Skeletal muscle cell (primary cell): ENCODE data around the gene RASSF10.

Experiments used
- DNase-seq: peaks from one replicate; pipeline ENCODE4 v3.0.0-alpha.2; 2010; ENCODE audit warnings: low read depth
- H3K4me3 ChIP-seq: 2 replicates; pipeline ENCODE4 v1.5.1; 2011; ENCODE audit warnings: low read depth, mild to moderate bottlenecking, control low read depth, low read length, moderate library complexity

The RASSF10 gene

DNA sequence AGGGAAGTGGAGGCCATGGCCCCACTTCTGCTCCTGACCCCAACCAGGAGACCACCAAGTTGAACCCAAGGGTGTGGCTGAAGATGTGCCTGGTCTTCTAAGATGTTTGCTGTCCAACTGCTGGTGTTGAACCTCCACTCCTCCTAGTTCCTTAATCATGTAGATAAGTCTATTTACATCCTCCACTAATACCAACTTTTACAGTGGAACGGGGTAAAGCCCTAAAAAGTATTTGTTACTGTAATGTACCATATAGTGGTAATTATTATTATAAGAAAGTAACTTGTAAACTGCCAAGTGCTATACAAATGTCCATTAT, 19.0 kb upstream of the RASSF10 start:
- no peak overlapping the region for H3K4me3 ChIP-seq
- DNase-seq = no peak

DNA sequence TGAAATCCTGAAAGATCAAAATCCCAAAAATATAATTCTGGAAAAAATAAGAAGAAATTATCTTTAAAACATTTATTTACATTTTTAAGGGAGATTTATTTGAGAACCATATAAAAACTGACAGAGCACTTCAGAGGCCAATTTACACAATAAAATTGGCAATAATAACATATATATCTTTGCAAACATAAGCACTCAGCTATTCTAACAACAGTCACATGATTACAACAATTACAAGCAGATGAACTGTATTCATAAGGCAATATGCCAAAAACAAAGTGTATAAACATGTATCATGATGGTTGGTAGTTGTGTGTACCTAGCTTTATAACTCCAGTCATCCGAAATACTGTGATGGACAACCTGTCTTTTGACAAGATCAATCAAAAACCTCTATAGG, 17.7 kb upstream of the RASSF10 start:
- DNase-seq = no peak
- H3K4me3 ChIP-seq = no peak overlapping the region

DNA sequence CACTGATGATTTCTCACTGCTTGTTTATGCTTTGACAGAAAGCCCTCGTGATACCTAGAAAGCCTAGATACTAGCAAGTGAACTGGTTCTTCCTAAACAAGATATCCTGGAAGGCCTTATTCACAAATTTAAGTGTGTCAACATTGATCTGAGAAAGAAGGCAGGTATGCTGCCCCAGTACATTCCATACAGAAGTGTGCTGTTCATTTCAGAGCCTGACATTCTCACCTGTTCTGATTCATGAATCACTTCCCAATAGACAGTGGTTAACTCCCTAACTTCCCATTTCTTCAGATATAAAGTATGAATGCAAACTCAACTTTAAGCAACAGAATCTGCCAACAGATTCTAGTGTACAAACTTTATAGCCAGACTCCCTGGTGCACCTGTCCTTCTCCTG, 15.5 kb upstream of the RASSF10 start:
- no peak for DNase-seq
- H3K4me3 ChIP-seq = no peak overlapping the region

DNA sequence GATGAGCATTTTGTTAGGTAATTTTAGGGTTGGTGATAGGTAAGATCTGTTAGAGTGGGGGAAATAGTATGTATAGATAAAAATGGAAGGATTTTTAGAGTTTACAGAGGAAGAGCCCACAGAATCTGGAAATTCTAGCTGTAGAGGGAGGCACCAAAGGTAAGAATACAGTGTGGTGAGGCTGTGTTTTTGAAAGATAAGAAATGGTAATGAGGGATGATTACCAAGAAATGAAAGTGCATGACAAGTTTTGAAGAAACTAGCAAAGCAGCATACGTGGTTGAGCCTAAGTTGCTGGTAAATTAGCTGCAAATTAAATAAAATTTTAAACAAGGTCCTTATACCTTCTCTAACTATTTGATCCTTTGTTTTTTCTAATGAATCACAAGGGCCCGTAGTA, 14.6 kb upstream of the RASSF10 start:
- no peak overlapping the region for H3K4me3 ChIP-seq

DNA sequence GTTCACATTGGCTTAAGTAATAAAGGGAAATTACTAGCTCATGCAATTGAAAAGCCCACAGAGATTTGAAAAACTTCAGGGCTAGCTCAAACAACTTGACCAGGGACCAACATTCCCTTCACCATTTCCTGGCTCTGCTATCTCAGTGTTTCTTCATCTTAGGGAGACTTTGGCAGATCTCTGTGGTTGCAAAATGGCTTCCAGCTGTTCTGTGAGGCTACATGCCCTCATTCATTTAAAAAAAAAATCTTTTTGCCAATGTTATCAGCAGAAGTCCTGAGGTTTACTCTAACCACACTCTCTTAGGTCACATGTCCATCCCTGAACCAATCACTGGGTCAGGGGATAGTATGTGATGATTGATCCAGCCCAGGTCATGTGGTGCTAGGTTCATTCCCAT, 13.9 kb upstream of the RASSF10 start:
- no peak overlapping the region for H3K4me3 ChIP-seq
- DNase-seq = no peak

More for the DNA sequence above, 14.6 kb upstream of the RASSF10 start:
- DNase-seq = no peak

DNA sequence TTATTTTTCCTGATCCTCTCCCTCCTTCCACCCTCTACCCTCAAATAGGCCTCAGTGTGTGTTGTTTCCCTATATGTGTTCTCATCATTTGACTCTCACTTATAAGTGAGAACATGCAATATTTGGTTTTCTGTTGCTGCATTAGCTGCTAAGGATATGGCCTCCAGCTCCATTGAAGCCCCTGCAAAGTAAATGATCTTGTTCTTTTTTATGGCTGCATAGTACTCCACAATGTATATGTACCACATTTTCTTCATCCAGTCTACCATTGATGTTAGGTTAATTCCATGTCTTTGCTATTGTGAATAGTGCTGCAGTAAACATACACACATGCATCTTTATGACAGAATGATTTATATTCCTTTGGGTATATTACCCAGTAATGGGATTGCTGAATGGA, 13.3 kb upstream of the RASSF10 start:
- H3K4me3 ChIP-seq = no peak overlapping the region
- DNase-seq = no peak

DNA sequence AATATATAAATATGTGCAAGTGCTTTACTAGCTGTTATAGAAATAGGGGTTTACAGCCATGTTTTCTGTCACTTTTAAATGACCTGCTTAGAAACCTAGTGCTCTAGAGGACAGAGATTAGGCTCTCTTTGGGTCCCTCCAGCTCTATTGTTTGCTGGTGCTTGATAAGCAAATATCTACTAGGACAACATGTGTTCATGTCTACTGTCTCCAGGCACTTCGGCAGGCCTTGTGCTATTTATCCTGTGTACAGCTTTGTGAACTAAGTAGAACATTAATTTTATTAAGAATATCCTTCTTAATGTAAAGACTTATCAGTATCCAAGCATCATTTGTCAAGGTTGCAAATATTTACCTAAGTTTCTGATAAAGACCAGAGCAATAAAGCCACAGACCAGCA, 11.9 kb upstream of the RASSF10 start:
- no peak overlapping the region for H3K4me3 ChIP-seq
- no peak for DNase-seq

DNA sequence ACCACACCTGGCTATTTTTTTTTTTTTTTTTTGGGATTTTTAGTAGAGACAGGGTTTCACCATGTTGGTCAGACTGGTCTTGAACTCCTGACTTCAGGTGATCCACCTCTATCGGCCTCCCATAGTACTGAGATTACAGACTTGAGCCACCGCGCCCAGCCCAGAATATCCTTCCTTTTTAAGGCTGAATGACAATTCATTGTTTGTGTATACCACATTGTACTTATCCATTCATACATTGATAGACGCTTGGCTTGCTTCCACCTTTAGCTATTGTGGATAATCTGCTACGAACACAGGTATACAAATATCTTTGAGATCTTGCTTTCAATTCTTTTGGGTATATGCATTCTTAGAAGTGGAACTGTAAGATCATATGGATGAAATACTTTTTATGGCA, 10.8 kb upstream of the RASSF10 start:
- no peak for DNase-seq
- H3K4me3 ChIP-seq = no peak overlapping the region

DNA sequence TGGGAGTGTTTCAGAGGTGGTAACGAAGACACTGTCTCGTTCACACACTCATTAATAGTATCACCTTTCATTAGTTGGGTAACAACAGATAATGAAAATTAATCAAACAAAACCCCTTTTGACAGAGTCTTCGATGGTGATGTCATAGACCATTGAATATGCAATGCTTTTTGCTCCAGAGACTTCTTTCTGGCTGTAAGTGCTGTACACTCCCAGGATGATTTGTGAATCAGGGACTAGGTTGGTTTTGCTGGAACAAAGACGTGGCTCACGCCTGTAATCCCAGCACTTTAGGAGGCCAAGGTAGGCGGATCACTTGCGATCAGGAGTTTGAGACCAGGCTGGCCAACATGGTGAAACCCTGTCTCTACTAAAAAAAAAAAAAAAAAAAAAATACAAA, 9.5 kb upstream of the RASSF10 start:
- no peak for DNase-seq
- H3K4me3 ChIP-seq = no peak overlapping the region

DNA sequence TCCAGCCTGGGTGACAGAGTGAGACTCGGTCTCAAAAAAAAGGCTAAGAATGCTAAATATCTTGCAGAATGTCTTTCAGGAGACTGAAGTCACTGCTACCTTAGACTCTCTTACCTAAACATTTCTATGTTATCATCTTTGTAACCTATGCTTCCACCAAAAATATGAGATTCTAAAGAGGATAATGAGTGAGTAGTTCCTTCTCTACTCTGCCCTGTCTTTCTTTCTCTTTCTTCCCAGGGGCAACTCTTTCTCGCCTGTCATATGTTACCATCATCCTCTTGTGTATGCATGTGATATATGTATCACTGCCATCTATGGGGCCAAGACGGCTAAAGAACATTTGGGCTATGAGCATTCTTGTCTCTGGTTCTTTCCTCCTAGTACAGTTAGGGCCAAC, 9.0 kb upstream of the RASSF10 start:
- H3K4me3 ChIP-seq = no peak overlapping the region
- DNase-seq = no peak

DNA sequence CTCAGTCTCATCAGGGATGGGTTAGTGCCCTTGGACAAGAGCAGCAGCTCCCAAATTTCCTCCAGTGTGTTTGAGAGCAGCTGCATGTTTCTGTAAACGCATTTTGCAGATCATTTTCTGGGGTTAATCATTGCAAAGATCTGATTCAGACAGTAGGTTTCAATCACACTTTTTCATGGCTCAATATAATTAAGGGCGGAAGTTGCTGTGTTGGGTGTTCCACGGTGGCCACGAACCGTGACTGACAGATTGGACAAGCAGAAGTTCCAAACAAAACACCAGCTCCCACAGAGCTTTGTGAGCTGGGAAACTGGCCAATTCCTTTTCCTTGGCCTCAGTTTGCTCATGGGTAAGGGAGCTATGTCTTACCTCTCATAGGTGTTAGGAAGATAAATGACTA, 8.4 kb upstream of the RASSF10 start:
- no peak for DNase-seq
- no peak overlapping the region for H3K4me3 ChIP-seq

DNA sequence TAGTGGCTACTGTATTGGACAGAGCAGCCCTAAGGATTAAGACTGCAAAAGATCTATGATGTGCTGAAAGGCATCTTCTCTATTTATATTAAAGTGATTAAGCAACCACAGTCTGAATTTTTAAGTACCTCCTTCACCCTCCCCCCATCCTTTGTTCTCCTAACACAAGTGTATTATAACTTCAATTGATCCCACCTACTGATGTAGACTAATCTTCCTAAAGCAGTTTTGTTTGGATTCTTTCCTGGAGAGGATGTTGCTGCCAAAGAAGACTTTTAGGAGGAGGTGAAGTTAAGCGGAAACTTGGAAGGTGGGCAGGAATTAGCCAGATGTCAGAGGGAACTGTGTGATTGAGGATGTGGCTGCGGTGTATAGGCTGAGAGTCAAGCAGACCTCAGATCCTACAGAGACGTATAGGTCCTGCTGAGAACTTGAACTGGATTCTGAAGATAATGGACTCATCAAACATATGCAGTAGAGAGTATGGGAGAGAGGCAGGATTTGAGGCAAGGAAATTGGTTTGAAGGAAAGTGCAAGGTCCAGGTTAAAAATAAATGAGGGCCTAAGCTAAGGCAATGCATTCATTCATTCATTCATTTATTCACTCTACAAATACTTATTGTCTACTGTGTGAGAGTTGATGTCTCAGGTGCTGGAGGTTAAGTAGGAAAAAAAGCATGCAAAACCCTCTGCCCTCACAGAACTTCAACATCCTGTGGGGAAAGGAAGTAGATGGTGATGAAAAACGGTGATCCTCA, 5.2 kb upstream of the RASSF10 start:
- no peak for DNase-seq
- no peak overlapping the region for H3K4me3 ChIP-seq

DNA sequence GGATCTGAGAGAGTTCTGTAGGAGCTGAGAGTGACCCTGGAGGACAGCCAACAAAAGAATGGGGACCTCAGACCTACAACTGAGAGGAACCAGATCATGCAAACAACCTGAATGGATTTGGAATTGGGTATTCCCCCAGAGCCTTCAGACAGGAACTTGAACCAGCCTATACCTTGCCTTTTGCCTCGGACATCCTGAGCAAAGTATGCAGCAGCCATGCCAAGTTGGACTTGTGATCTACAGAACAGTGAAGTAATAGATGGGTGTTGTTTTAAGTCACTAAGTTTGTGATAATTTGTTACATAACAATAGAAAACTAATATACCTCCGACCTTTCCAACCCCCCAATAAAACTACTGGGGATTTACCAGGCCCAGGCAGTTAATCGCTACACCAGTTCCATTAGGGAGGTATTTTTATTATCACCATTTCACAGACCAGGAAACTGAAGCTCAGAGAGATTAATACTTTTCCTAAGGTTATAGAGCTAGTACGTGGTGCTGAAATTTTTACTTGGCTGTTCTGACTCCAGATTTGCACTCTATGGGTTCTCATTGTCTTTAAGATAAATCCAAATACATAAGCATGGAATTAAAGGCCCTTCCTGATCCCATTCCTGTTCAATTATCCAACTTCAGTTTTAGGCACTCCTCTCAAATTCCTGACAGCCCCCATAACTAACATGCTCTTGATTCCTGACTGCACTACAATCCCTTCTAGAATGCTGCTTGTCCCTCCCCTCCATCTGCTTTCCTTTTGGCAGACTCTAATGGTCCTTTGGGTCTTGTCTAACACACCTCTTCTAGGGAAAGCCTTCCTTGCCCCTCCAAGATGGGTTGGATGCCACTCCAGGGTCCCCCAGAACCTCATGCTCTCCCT, 1.7 kb upstream of the RASSF10 start:
- H3K4me3 ChIP-seq = no peak overlapping the region
- DNase-seq = no peak

DNA sequence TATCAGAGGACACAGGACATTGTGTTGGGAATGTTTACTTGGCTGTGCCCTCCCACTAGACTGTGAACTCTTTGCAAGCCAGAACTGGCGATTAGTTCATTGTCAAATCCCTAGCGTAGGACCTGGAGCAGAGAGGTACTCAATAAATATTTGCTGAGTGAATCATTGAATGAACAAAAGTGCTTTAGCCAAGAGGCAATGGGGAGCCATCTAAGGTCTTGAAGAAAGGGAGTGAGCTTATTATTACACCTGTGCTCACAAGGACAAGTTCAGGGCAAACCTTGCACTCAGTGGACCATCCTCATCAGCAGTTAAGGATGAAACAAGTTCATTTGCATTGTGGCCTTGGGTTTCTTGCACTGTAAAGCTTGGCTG, 1.1 kb upstream of the RASSF10 start:
- no peak overlapping the region for H3K4me3 ChIP-seq
- DNase-seq = no peak

DNA sequence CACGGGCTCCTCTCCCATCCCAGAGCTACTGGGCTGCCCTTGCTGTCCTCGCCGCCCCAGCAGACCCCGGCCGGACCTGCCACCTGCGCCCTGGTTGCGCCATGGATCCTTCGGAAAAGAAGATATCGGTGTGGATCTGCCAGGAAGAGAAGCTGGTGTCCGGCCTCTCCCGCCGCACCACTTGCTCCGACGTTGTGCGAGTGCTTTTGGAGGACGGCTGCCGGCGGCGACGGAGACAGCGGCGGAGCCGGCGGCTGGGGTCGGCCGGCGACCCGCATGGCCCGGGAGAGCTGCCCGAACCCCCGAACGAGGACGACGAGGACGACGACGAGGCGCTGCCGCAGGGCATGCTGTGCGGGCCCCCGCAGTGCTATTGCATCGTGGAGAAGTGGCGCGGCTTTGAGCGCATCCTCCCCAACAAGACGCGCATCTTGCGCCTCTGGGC, 382 bp downstream of the RASSF10 start:
- H3K4me3 ChIP-seq = peak overlapping the region; percentile 25
- DNase-seq = no peak

DNA sequence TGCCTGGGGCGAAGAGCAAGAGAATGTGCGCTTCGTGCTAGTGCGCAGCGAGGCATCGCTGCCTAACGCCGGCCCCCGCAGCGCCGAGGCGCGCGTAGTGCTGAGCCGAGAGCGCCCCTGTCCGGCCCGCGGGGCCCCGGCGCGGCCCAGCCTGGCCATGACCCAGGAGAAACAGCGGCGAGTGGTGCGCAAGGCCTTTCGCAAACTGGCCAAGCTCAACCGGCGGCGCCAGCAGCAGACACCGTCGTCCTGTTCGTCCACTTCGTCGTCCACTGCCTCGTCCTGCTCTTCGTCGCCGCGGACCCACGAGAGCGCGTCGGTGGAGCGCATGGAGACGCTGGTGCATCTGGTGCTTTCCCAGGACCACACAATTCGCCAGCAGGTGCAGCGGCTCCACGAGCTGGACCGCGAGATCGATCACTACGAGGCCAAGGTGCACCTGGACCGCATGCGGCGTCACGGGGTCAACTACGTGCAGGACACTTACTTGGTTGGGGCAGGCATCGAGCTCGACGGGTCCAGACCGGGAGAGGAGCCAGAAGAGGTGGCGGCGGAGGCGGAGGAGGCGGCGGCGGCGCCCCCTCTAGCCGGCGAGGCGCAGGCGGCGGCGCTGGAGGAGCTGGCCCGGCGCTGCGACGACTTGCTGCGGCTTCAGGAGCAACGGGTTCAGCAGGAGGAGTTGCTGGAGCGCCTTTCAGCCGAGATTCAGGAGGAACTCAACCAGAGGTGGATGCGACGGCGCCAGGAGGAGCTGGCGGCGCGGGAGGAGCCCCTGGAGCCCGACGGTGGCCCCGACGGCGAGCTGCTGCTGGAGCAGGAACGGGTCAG, 1.0 kb downstream of the RASSF10 start:
- H3K4me3 ChIP-seq = no peak overlapping the region
- DNase-seq = no peak

DNA sequence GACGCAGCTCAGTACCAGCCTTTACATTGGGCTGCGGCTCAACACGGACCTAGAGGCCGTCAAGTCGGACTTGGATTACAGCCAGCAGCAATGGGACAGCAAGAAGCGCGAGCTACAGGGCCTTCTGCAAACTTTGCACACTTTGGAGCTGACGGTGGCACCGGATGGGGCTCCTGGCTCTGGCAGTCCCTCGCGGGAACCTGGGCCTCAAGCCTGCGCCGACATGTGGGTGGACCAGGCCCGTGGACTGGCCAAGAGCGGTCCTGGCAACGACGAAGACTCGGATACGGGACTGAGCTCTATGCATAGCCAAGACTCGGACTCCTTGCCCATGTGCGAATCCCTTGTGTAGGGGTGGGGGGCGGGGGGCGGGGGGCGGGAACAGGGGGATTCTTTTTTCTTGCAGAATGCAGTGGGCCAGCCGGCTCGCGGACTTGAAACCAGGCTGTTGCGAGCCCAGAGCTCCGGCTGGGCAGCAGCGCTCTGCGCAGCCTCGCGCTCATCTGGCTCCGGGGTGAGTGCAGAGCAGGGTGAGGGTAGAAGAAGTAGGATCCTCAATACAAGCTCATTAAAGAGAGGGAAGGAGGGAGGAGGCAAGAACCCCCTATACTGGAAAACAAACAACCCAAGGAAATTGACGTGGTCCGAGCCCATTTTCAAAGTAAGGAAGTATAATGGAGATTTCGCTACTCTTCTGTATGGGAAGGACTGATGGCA, 1.8 kb downstream of the RASSF10 start:
- no peak overlapping the region for H3K4me3 ChIP-seq

DNA sequence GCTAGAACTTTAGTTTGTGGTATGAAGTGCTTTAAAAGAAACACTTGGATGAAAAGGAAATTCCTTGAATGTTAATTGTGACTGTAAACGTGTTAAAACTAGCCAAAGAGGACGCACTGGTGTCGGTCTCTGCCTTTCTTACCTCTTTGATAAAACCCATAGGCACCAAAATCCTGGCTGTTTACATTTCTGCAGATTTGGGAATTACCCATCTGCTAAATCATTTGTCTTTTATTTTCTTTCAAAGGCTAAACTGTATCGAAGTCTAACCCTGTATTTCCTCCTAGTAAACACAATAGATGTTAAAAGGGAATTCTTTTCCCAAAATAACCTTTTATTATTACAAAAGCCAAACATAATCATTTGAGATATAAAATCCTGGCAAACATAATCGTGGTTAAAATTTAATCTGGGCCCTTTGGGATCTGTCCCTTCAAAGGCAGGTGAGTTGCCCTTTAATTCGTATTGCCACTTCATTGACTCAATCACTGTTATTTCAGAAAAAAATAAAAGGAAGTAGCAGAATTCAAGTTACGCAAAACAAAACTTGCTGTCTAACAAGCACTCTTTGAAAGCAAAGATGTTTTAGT, 2.4 kb downstream of the RASSF10 start:
- no peak overlapping the region for H3K4me3 ChIP-seq
- no peak for DNase-seq

More for the DNA sequence above, 1.8 kb downstream of the RASSF10 start:
- DNase-seq = no peak

DNA sequence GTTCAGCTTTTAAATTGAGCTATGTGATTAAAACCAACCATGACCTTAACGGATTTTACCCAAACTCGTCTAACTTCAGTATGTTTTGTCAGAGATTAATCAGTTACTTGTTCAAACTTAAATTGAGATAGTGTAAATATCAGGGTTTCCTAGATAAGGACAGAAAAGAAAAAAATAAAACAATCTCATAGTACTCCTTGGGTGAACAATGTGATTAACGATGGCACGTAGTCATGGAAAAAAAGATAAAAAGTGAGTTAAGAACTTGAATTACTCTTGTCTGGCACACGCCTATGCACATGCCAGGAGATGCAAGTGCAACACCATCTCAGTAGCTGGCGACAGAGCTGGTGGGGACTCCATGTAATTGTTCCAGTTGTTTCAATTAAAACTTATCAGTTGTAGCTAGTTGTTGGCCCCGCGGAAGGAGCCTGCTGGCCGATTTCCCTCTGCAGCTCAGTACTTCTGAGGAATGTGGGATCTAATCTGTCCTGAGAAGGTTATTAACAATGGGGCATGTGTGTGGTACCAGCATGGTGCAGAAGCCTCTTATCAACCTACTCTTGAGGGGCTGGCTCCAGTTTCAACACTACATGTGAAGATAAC, 3.0 kb downstream of the RASSF10 start:
- no peak overlapping the region for H3K4me3 ChIP-seq
- no peak for DNase-seq
